ENCODE results near the gene SCD5.

The SCD5 gene

DNA sequence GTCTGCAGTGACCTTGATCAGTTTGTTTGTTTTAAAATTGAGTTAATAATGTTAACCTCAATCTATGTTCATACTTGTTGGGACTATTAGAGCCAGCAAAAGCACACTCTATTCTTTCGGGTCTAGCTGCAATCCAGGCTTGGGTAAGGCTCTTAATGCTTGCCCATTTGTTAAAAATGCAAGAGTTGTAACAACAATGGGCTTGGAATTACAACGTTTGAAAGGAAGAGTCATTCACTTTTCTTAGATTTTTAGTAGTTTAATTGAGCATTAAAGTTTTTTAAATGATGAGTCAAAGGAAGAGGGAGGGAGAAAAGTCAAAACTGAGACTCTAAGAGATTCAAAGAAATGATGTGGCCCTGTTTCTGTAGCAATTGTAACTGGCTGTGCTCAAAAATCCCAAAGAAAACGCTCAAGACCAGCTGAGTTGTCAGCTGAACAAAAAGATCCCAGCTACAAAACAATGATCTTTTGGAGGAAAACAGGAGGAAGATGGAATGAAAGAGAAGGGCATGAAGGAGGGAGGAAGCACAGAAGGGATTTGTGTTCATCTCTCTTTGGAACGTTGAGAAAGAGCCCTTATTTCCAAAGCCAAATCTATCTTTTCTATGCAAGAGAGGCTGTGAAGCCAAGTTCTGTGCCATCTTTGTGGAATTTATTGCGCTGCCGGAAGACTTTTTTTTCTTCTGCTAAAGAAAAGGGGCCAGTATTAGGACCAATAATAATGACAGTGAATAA lies 5.5 kb downstream of the SCD5 start:
- no peak for DNase-seq

DNA sequence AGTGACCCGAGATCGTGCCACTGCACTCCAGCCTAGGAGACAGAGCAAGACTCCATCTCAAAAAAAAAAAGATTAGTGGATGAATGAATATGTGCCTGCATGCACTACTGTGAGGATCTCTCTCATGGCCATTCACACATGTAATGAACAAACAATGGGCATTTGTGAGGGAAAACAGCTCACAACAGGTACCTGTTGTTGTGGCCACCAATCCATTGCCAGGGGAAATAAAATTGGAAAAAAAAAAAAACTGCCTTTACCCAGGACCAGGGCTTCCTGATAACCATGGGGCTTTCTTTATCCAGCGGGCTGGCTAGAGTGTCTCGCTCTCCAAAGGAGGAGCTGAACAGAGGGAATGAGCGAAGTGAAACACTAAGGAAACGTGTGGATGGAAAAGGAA lies 7.4 kb downstream of the SCD5 start:
- no peak for DNase-seq

DNA sequence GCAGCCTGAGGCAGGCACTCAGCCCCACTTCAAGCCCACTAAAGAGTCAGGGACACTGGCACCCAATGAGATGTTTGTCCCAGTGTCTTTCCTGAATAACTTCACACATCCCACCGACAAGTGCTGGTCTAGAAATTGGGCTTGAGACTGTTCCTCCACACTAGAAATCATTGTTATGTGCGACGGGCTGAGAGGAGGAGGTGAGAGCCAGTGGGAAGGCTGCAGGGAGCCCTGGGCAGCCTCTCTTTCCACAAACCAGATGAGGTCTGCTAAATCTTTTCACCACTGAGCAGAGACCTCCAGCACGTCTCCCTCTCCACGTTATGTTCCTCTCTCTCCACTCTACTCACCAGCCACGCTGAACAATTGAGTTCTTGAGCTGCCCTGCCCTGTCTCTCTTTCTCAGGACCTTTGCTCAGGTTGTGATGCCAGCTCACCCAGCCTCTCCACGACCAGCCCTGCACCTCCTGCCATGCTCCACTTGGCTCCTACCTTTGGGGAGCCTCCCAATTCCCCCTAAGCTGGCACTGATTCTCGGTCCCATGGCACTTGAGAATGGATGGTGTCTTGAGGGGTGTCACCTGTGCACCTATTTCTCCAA lies 8.4 kb downstream of the SCD5 start:
- DNase-seq: no peak

DNA sequence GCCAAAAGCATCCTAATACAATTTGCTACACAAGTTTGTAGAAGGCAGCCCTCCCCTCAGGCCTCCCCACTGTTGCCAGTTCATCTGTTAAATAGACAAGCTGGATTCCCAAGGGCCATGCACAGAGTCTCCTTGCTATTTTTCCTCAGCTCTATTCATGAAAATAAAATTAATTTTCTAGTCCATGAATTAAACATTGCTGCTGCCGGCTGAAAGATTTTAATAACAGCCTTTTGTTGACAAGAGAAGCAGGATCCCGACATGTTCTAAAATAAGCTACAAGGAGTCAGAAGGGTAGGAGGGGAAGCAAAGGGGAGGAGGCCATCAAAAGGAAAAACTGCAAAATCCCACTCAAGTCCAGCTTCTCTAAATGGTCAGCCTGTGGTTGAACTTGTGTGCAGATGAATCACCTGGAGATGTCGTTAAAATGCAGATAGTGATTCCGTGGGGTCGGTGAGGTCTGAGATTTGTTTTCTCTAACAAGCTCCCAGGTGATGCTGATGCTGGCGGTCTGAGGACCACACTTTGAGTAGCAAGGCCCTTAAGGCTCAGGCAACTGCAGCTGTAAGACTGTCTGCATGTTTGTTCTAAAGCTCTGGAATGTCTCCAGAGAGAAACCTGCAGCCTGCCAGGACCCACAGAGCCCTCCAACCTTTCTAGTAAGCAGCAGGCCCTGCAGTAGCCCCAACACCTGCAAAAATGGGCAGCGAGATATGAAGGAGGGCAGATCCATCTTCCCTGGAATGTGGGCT lies 9.4 kb downstream of the SCD5 start:
- DNase-seq: no peak

DNA sequence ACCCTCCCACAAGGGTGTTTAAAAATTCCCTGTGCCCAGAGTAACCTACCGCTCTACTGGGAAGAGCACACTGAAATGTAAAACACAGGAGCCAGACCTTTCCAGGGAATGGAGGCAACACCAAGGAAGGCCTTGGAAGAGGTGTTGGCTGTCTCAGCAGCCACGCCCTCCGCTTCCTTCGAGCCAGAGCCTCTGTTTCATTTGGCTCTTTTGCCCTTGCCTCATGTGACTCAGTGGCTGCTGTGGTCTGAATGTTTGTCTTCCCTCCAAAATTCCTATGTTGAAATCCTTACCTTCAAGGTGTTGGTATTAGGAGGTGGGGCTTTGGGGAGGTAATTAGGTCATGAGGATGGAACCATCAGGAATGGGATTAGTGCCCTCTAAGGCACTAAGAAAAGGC lies 11.3 kb downstream of the SCD5 start:
- DNase-seq: no peak

DNA sequence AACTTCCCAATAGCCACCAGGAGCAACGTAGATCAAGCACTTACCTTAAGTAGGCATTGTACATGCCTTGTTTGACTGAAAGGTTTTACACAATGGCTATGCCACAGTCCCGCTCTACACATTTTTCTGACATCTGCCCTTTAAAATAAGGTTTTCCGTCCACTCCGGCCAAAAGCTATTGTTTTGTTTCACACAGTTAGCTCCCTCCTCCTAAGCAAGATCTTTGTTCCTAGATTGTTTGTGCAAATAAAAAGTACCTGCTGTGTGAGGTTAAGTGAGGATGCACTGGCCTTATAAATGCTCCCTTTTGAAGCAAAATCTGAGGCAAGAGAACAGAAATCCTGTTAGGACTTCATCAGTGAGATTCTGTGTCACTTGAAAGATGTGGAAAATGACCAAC lies 11.8 kb downstream of the SCD5 start:
- no peak for DNase-seq

DNA sequence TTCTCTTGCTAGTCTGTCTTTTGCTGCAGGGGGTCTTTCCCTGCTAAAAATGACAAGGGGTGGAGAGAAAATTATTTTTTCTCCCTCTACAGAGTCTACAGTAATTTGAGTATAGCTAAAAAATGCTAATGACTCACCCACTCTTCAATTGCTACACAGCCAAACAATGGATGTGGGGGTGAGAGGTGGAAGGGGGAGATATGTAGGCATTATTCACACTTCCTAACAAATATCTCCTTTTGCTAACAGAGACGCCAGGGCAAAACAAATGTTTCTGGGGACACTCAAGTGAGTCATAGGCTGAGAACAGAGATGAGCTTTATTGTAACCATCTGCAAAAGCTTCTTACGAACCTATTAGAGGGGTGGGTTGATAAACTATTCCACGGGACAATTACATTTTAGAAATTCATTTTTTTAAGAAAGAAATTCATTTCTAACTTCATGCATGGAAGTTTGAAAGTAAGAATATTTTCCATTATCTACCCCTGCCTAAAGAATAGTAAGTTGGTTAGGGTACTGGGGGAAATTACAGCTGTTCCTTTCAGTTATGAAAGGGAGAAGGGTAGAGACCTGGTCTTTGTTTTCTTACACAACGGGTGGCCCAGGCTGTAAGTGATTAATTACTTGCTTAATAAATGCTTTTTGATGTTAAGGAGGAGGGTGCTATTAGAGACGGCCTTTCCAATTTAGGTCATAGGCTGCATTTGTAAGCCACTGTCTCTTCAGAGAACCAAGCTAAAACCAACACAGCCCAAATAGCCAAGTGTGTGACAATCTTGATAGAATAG lies 12.8 kb downstream of the SCD5 start:
- DNase-seq: no peak

DNA sequence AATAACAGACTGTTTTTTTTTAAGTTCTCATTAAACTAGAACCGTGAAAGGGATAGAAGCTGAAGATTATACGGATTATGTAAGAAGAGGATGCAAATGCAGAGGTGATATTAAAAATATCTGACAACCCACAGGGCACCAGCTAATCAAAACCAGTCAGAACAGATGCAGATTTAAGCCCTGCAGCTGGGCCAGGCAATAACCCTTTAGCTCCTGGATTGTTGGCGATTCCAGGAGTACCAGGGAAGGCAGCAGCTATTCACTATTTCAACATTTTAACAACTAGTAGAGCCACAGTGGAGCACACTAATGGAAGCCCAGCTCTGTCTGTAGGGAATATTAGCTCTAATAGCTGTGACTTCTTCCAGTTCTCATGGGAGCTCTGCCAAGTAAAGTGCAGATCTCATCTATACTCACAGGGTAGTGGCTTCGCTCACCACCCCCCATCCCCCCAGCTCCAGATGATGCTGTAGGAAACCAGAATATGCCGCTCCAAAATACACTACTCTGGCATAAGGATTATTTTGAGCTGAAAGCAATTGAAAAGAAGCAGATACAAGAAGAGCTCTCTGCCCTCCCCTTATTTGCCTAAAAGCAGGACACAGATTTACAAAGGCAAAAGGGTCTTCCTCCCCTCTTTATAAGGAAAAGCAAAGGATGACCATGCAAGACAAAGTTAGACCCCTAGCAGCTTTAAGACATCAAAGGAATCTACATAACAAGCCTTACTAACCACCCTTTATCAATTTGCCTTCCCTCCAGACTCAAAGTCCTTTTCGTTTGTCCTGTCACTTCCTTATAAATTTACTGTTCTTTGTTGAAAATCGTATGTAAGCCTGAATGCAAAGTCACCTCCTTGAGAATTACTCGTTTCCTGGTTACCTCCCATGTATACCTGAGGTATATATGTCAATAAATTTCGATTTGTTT lies 13.7 kb downstream of the SCD5 start:
- no peak for DNase-seq

DNA sequence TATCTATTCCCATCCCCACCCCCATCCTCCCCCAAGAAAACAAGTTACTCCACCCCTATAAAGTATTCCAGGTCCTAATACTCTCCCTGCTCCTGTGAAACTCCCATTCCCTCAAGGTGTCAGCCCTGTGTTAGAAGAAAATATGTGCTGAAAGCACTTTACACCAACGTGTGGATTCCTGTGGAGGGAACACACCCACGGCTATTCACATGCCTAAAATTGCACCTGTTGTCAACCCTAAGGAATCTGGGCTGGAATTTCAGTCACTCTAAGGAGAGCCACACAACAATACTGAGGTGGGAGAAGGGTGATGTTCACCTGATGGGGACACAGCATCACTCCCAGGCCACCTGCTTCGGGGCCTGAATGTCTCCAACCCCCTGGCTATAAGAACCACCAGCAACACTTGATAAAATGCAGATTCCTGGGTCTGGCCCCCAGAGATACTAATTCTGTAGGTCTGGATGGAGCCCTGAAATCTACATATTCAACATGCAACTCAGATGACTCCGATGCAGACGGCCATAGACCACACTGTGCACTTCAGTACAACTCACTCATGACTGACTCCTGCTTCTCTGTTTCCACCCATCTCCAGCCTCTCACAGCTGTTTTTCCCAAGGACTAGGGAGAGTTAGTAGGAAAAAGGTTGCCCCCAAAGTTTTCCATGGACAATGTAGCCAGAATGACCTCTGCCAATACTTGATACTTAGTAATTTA lies 15.8 kb downstream of the SCD5 start:
- no peak for DNase-seq

DNA sequence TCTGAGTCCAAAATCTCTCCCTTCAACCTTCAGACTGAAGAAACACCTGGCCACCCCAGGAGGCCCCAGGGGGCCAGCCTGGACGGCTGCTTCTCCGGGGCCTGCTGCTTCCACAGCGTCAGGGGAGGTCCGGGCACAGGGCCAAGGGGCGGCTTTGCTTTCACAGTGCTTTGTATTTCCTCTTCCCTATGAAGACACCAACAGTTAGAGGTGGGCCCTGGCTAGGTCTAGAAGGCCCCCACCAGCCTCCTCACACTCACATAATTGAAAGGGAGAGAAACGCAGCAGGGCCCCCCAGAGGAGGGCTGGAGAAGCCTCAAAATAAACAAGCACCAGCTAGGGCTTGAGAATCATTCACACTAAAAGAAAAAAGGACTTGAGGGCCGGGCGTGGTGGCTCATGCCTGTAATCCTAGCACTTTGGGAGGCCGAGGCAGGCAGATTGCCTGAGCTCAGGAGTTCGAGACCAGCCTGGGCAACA lies 17.8 kb downstream of the SCD5 start:
- DNase-seq: peak; percentile 95

DNA sequence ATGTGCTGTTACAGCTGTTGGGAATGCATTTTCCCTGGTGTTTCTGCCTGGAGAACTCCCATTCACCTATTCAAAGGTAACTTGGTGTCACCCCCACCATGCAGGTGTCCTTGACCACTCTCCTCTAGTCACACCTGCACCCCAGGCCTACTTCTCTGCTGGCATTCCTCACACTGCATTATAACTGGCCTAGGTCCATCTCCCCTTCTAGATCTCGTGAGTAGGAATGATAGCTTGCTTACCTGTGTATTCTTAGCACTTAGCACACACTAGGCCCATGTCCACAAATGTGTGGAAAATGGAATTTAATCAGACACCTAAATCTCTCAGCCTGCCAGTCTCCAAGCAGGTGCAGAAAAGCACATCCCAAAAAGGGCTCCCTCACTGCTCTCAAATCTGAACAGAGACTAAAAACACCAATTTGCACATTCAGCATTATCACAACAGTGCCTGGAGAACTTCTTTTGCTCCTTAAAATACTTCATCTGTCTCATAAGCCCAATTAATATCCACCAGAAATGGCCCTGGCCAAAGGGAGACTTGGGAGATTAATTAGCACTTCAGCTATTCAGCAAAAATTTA lies 18.3 kb downstream of the SCD5 start:
- DNase-seq: no peak

DNA sequence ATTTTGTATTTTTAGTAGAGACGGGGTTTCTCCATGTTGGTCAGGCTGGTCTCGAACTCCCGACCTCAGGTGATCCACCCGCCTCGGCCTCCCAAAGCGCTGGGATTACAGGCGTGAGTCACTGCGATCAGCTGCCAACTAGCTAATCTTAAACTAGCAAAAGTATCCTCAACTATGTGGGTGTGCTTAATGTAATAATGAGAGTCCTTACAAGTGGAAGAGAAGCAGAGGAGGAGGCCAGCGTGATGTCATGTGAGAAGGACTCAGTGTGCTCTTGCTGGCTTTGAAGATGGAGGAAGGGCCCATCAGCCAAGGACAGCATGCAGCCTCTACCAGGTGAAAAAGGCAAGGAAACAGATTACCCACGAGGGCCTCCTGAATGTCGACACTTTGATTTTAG lies 19.6 kb downstream of the SCD5 start:
- DNase-seq: no peak

DNA sequence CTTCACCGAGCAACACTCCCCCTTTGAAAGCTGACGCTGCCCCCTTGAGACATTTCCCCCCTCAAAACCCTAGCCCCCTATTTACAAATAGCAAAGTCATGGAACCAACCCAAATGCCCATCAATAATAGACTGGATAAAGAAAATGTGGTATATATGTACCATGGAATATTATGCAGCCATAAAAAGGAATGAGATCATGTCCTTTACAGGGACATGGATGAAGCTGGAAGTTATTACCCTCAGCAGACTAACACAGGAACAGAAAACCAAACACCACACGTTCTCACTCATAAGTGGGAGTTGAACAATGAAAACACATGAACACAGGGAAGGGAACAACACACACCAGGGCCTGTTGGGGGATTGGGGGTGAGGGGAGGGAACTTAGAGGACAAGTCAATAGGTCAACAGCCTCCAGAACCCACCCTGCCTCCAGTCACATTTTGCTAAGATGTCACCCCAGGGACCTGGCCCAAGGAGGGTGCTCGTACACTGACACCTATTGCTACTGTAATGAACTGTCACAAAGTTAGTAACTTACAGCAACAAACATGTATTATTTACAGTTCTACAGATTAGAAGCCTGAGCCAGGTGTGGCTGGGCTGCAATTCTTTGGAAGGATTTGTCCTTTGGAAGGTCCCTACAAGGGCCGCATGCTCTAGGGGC lies 20.6 kb downstream of the SCD5 start:
- no peak for DNase-seq

DNA sequence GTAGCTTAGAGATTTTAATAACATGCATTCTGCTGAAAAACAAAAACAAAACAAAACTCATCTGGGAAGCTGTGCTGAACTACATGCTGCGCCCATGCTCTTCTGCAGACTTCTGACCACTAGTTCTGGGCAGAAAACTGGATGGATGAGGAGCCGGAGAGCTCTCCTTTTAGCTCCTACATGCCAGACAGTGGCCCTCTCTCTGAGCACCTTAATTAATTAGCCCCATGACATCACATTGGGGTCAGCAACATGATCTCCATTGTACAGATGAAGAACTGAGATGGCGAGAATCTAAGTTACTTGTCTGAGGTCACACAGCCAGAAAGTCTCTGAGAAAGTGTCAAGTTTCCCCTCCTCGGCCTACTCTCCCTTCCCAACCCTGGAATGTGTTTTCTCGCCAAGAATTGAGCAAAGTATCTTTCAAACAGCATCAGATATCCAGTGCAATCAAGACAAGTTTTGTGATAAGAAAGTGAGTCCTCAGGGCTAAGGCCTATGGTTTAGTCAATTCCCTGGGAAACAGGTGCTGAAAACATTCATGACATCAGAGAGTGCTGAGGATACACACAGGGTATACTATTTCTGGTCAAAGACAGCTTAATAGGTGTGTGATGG lies 21.6 kb downstream of the SCD5 start:
- no peak for DNase-seq

DNA sequence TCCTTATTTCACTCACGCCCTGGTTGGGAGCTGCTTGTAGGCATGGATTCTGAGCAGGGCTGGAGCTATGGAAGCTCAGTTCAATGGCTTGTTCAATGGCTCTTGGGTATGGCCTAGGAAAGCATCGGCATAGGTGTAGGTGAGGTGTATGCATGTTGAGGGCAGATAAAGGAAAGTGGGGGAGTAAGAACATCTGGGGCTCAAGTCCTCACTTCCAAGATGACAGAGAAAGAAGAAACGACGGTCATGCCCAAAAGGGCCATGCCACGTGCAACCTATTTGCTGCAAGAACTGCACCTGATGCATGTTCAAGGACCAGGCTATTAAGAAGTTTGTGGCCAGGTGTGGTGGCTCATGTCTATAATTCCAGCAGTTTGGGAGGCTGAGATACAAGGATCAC lies 23.4 kb downstream of the SCD5 start:
- DNase-seq: no peak

DNA sequence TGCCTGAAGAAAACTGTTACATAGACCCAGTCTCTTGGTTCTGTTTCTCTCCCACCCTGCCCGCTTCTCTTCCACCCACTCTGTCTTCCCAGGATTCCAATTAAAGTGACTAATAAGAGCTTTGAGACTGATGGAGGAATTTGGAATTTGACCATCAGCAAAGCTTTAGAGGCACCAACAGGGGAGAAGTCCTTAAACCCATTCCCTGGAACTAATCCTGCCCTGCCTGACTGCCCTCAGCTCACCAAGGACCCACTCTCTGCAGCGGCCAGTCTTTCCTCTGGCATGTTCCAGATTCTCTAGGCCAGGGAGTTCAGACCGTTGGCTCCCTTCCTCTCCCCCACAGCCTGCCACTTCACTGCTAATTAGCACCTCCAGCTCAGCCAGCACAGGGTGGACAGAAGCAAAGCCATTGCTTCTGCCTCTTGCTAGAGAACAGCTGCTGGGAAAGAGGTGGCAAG lies 23.9 kb downstream of the SCD5 start:
- no peak for DNase-seq

DNA sequence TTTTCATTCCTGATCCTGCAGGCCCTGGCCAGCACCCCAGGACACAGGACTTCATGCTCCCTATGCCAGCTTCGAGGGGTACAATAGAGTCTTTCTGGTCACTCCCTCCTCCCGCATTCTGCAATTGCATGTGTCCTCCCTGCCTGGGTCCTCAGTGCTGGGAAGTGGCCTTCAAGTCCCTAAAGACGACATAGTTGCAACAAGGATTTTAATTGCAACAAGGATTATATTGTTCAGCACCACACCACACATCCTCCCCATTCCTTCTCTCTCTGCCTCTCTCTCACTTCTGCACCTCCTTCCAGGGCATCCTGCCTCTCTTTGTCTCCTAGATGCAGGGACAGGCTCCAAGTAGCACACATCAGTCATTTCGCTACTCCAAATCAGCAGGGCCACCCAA lies 25.5 kb downstream of the SCD5 start:
- no peak for DNase-seq

DNA sequence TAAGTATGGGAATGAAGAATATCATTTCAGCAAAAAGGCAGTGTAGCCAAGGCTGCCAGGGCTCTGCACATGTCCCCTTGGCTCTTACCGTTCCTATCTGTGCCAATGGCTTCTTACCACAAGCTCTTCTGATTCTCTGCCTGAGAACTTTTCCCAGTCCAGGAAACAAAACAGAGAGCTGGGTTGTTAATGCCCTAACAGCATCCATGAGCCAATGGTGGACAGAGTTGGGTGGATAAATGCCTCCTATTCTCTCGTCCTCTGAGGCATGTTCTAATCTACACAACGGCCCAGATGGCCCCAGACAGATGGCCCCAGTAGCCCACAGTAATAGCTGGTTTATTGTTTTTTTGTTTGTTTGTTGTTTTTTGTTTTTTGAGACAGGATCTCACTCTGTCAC lies 28.0 kb downstream of the SCD5 start:
- no peak for DNase-seq

DNA sequence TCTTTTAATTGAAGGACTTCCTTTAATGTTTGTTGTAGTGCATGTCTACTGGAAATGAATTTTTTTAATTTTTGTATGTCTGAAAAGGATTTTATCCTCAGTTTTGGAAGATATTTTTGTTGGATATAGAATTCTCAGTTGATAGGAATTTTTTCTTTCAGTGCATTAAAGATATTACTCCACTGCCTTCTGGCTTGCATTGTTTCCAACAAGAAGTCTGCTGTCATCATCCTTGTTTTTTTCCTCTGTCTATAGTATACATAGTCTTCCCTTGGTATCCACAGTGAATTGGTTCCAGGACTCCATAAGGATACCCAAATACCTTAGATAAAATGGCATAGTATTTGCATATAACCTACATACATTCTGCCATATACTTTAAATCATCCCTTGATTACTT lies 33.5 kb downstream of the SCD5 start:
- no peak for DNase-seq

DNA sequence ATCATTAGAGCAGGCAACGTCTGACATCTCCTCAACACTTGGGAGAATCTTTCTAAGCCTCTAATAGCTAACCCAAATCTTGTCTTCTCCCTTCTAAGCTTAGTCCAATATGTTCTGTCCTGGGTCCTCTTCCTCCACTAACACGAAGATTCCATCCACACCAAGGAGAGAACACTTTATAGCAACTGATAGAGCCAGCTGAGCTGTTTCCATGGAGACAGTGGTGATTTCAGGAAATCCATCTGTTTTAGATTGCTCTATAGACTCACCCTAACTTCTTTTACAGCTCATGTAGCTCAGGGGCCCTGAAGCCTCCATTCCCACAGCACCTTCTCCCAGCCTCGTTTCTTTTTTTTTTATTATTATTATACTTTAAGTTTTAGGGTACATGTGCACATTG lies 37.4 kb downstream of the SCD5 start:
- no peak for DNase-seq
